Prostate gland (tissue), 2 donors: ENCODE results near the gene VENTX.

Experiments used
- POLR2A ChIP-seq: fragments of 450-650 bp; IDR thresholded peaks from one replicate; pipeline ENCODE4 v1.6.1; 2016; ENCODE audit warnings: antibody characterized with exemption, mild to moderate bottlenecking
- POLR2AphosphoS5 ChIP-seq: sonication (generic); formaldehyde crosslinking; IDR thresholded peaks from one replicate; pipeline ENCODE4 v1.6.1; 2017; ENCODE audit warnings: antibody characterized with exemption
- TF ChIP-seq, protein P1 (sequence below), 4 experiments: fragments of 200-600 bp in 2 of 4; fragments of 450-650 bp in 2 of 4; sonication (generic) in 2 of 4; IDR thresholded peaks; 1 replicate in 3 of 4; 2 replicates in 1 of 4; pipeline ENCODE4 v1.5.1; 2016 to 2019; ENCODE audit warnings: antibody characterized with exemption in 4 of 4, mild to moderate bottlenecking in 2 of 4, moderate library complexity in 2 of 4

- TF ChIP-seq POLR2AphosphoS5 (no peak), POLR2A (no peak)
- TF ChIP-seq, protein P1, sequence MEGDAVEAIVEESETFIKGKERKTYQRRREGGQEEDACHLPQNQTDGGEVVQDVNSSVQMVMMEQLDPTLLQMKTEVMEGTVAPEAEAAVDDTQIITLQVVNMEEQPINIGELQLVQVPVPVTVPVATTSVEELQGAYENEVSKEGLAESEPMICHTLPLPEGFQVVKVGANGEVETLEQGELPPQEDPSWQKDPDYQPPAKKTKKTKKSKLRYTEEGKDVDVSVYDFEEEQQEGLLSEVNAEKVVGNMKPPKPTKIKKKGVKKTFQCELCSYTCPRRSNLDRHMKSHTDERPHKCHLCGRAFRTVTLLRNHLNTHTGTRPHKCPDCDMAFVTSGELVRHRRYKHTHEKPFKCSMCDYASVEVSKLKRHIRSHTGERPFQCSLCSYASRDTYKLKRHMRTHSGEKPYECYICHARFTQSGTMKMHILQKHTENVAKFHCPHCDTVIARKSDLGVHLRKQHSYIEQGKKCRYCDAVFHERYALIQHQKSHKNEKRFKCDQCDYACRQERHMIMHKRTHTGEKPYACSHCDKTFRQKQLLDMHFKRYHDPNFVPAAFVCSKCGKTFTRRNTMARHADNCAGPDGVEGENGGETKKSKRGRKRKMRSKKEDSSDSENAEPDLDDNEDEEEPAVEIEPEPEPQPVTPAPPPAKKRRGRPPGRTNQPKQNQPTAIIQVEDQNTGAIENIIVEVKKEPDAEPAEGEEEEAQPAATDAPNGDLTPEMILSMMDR (IDR thresholded peaks at IDR 0.05): no peak
Measured at GRCh38 chr10:133199992-133200611, 37.6 kb upstream of the VENTX start.
